ENCODE data around the gene HSPG2. TPM values are rescaled to one million over a fixed set of nuclear protein-coding genes. Genes with fewer than 3 reads are reported as not detected.

Gene HSPG2
- total RNA-seq, 1 experiment from 2014 or later, result 35.1 TPM

GRCh38 chr1:21930080-21930571, 7.0 kb downstream of the HSPG2 start:
- no TSS peak for BruUV-seq (replicated peaks)
- H3K9me3 ChIP-seq (ENCODE audit: low read length), result no peaks in the 10 kb centered on the region
- no peaks in the 10 kb centered on the region for H3K36me3 ChIP-seq (ENCODE audit: low read depth, low read length)
- no peak overlapping the region for H2AFZ ChIP-seq (ENCODE audit: low read length)
- no peaks in the 10 kb centered on the region for H4K20me1 ChIP-seq (ENCODE audit: low read length)
- H3K27ac ChIP-seq (ENCODE audit: low read length), result no peak overlapping the region
- intact Hi-C loops (cut with micrococcal nuclease), result loop anchor here (10.0 kb wide), 1 partner anchor 145 kb away; the partner anchor contains the start of gene USP48
- H3K4me1 ChIP-seq (ENCODE audit: insufficient read depth, low read length), result peaks cover 34% of the 10 kb centered on the region
- no peak overlapping the region for H3K9ac ChIP-seq (ENCODE audit: low read length)
- H3K9me2 ChIP-seq (replicated peaks; ENCODE audit: low read length), result no peaks in the 10 kb centered on the region
- DNase-seq (no peak), ATAC-seq (no peak)
- H3F3A ChIP-seq (ENCODE audit: low read length, unreplicated experiment), result no peaks in the 10 kb centered on the region
- no peaks in the 10 kb centered on the region for H3K27me3 ChIP-seq (ENCODE audit: low read length)
- H3K4me3 ChIP-seq (ENCODE audit: low read length), result no peak overlapping the region
- no peak overlapping the region for H3K4me2 ChIP-seq (ENCODE audit: low read length)
- ChIA-PET CTCF (interaction anchor here (0.6 kb wide), 1 partner anchor 93 kb away, joined by 3 read pairs; no protein-coding TSS in a partner anchor), POLR2A (ENCODE audit: unreplicated experiment) (interaction anchor here (0.6 to 0.7 kb wide), 2 partner anchors 123 to 165 kb away, joined by 3 to 32 read pairs; no protein-coding TSS in a partner anchor)
- no peak for TF ChIP-seq EZH2 (IDR thresholded peaks at IDR 0.05; ENCODE audit: low read length, unreplicated experiment)
- no peak for TF ChIP-seq CTCF (conservative IDR thresholded peaks at IDR 0.05; ENCODE audit: low read depth, low read length)
- TF ChIP-seq EZH2phosphoT487 (IDR thresholded peaks at IDR 0.05; ENCODE audit: borderline replicate concordance, low read length), result no peak
- peaks cover 80% of the 10 kb centered on the region for H3K79me2 ChIP-seq (ENCODE audit: low read length)

- no peaks in the 10 kb centered on the region for H3K9me2 ChIP-seq (replicated peaks; ENCODE audit: low read length)
- no peak for TF ChIP-seq EZH2 (IDR thresholded peaks at IDR 0.05; ENCODE audit: low read length, unreplicated experiment)
- TF ChIP-seq EZH2phosphoT487 (IDR thresholded peaks at IDR 0.05; ENCODE audit: borderline replicate concordance, low read length), result no peak
- no peak for TF ChIP-seq CTCF (conservative IDR thresholded peaks at IDR 0.05; ENCODE audit: low read depth, low read length)
- H4K20me1 ChIP-seq (ENCODE audit: low read length), result no peaks in the 10 kb centered on the region
- intact Hi-C loops (cut with micrococcal nuclease), result no loop called here
- no peaks in the 10 kb centered on the region for H3K27me3 ChIP-seq (ENCODE audit: low read length)
- H3K36me3 ChIP-seq (ENCODE audit: low read depth, low read length), result no peaks in the 10 kb centered on the region
- H3K4me3 ChIP-seq (ENCODE audit: low read length), result no peak overlapping the region
- H2AFZ ChIP-seq (ENCODE audit: low read length), result no peak overlapping the region
- no peak for DNase-seq
- H3K9ac ChIP-seq (ENCODE audit: low read length), result no peak overlapping the region
- ChIA-PET CTCF (no interaction called here), POLR2A (ENCODE audit: unreplicated experiment) (no interaction called here)
- no peak for ATAC-seq
- peaks cover 59% of the 10 kb centered on the region for H3K79me2 ChIP-seq (ENCODE audit: low read length)
- H3F3A ChIP-seq (ENCODE audit: low read length, unreplicated experiment), result no peaks in the 10 kb centered on the region
- no TSS peak for BruUV-seq (replicated peaks)
- no peak overlapping the region for H3K27ac ChIP-seq (ENCODE audit: low read length)
- H3K4me1 ChIP-seq (ENCODE audit: insufficient read depth, low read length), result peaks cover 19% of the 10 kb centered on the region
- H3K4me2 ChIP-seq (ENCODE audit: low read length), result no peak overlapping the region
- no peaks in the 10 kb centered on the region for H3K9me3 ChIP-seq (ENCODE audit: low read length)
Observed at GRCh38 chr1:21927533-21928237, 9.4 kb downstream of the HSPG2 start.

Measured in PC-3 (cell line).